ENCODE data around the gene RNLS. TPM values are rescaled to one million over a fixed set of nuclear protein-coding genes. Genes with fewer than 3 reads are reported as not detected.

The RNLS gene
- total RNA-seq, 1 experiment from 2014 or later, result 8.1 TPM

GRCh38 chr10:88477343-88478085 lies 105.6 kb downstream of the RNLS start:
- peaks cover 4% of the 10 kb centered on the region for H3K27me3 ChIP-seq (replicated peaks; ENCODE audit: insufficient read depth, low read depth, low read length, poor library complexity)
- TF ChIP-seq, protein P1, sequence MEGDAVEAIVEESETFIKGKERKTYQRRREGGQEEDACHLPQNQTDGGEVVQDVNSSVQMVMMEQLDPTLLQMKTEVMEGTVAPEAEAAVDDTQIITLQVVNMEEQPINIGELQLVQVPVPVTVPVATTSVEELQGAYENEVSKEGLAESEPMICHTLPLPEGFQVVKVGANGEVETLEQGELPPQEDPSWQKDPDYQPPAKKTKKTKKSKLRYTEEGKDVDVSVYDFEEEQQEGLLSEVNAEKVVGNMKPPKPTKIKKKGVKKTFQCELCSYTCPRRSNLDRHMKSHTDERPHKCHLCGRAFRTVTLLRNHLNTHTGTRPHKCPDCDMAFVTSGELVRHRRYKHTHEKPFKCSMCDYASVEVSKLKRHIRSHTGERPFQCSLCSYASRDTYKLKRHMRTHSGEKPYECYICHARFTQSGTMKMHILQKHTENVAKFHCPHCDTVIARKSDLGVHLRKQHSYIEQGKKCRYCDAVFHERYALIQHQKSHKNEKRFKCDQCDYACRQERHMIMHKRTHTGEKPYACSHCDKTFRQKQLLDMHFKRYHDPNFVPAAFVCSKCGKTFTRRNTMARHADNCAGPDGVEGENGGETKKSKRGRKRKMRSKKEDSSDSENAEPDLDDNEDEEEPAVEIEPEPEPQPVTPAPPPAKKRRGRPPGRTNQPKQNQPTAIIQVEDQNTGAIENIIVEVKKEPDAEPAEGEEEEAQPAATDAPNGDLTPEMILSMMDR (conservative IDR thresholded peaks at IDR 0.05; ENCODE audit: low read depth, low read length), result no peak
- TF ChIP-seq EZH2 (IDR thresholded peaks at IDR 0.05; ENCODE audit: borderline replicate concordance, low read depth, low read length, poor library complexity, severe bottlenecking), result no peak
- BruUV-seq (replicated peaks), result no TSS peak
- H3K9me3 ChIP-seq (ENCODE audit: low read depth, low read length, poor library complexity, severe bottlenecking), result no peaks in the 10 kb centered on the region
- ChIA-PET CTCF (no interaction called here), POLR2A (ENCODE audit: low non-redundant PET) (no interaction called here)
- intact Hi-C loops (cut with micrococcal nuclease; ENCODE audit: unreplicated experiment), result no loop called here
- H3K27ac ChIP-seq (ENCODE audit: low read depth, low read length, poor library complexity, severe bottlenecking), result no peak overlapping the region
- no peaks in the 10 kb centered on the region for H3K36me3 ChIP-seq (ENCODE audit: insufficient read depth, low read length, poor library complexity, severe bottlenecking)
- no peak overlapping the region for H3K4me3 ChIP-seq (ENCODE audit: low read depth, low read length, poor library complexity, severe bottlenecking)
- no peaks in the 10 kb centered on the region for H3K4me1 ChIP-seq (ENCODE audit: insufficient read depth, low read length, poor library complexity, severe bottlenecking)
- DNase-seq (ENCODE audit: low spot score), result no peak

GRCh38 chr10:88474884-88475844 lies 108.0 kb downstream of the RNLS start:
- Histone ChIP-seq H3K9me3 (ENCODE audit: low read depth, low read length, poor library complexity, severe bottlenecking) (no peaks in the 10 kb centered on the region), H3K4me3 (ENCODE audit: low read depth, low read length, poor library complexity, severe bottlenecking) (no peak overlapping the region), H3K4me1 (ENCODE audit: insufficient read depth, low read length, poor library complexity, severe bottlenecking) (no peaks in the 10 kb centered on the region), H3K27me3 (replicated peaks; ENCODE audit: insufficient read depth, low read depth, low read length, poor library complexity) (peaks cover 4% of the 10 kb centered on the region), H3K36me3 (ENCODE audit: insufficient read depth, low read length, poor library complexity, severe bottlenecking) (no peaks in the 10 kb centered on the region), H3K27ac (ENCODE audit: low read depth, low read length, poor library complexity, severe bottlenecking) (no peak overlapping the region)
- no peak for DNase-seq (ENCODE audit: low spot score)
- BruUV-seq (replicated peaks), result no TSS peak
- TF ChIP-seq EZH2 (IDR thresholded peaks at IDR 0.05; ENCODE audit: borderline replicate concordance, low read depth, low read length, poor library complexity, severe bottlenecking), result no peak
- TF ChIP-seq, protein P1 (conservative IDR thresholded peaks at IDR 0.05; ENCODE audit: low read depth, low read length), result no peak
- POLR2A ChIA-PET (ENCODE audit: low non-redundant PET), result no interaction called here
- intact Hi-C loops (cut with micrococcal nuclease; ENCODE audit: unreplicated experiment), result no loop called here
- CTCF ChIA-PET, result no interaction called here

DNA sequence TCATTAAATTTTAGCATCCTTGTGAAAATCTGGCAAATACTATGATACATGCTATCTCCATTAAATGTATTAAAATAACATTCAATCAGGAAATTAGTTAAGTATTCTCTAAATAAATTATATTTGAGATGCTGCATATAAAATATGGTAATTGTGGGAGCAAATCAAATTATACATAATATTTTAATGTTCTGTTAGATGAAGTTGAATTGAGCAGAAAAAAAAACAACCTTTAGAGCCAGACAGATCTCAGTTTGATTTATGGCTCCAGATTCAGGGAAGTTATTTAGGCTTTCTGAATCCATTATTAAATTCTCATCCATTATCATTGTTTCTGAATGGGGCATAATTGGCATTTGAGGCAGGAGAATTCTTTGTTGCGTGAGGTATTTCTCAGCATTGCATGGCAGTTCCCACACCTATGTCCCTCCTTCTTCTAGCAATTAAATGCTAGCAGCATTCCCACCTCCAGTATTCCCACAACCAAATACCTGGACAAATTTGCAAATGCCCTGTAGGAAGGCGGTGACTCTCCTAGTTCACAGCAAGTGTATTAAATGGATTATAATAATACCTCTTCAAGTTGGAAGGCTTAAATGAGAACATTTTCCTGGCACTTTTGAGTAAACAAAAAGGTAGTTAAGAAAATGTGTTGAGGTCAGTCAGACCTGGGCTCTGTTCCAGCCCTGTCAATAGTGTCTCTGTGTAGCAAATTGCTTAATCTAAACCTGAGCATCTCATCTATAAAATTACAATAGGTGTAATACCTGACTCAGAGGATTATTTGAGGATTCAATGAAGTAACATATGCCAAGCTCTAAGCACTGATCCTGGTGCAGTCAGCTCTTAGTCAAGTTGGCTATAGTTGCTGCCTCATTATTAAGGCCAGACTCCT lies 108.9 kb downstream of the RNLS start:
- CTCF ChIA-PET, result no interaction called here

More for the DNA sequence above, 108.9 kb downstream of the RNLS start:
- no peak for DNase-seq (ENCODE audit: low spot score)
- BruUV-seq (replicated peaks), result no TSS peak
- no peaks in the 10 kb centered on the region for H3K4me1 ChIP-seq (ENCODE audit: insufficient read depth, low read length, poor library complexity, severe bottlenecking)
- TF ChIP-seq, protein P1 (conservative IDR thresholded peaks at IDR 0.05; ENCODE audit: low read depth, low read length), result no peak
- no peak for TF ChIP-seq EZH2 (IDR thresholded peaks at IDR 0.05; ENCODE audit: borderline replicate concordance, low read depth, low read length, poor library complexity, severe bottlenecking)
- intact Hi-C loops (cut with micrococcal nuclease; ENCODE audit: unreplicated experiment), result no loop called here
- POLR2A ChIA-PET (ENCODE audit: low non-redundant PET), result no interaction called here
- H3K4me3 ChIP-seq (ENCODE audit: low read depth, low read length, poor library complexity, severe bottlenecking), result no peak overlapping the region
- no peak overlapping the region for H3K27ac ChIP-seq (ENCODE audit: low read depth, low read length, poor library complexity, severe bottlenecking)
- no peaks in the 10 kb centered on the region for H3K36me3 ChIP-seq (ENCODE audit: insufficient read depth, low read length, poor library complexity, severe bottlenecking)
- peaks cover 4% of the 10 kb centered on the region for H3K27me3 ChIP-seq (replicated peaks; ENCODE audit: insufficient read depth, low read depth, low read length, poor library complexity)
- H3K9me3 ChIP-seq (ENCODE audit: low read depth, low read length, poor library complexity, severe bottlenecking), result no peaks in the 10 kb centered on the region

Data from A673 (cell line).